Neural crest cell (in vitro differentiated cells): ENCODE results near the gene FCSK. TPM values are rescaled to one million over a fixed set of nuclear protein-coding genes. Genes with fewer than 3 reads are reported as not detected.
"Not testable (repeated sequence)": the region's sequence is repeated elsewhere in the genome, so short reads cannot be mapped to it uniquely, and the experiment has no call there.

Experiments used
- DNase-seq: peaks from one replicate; pipeline ENCODE4 v3.0.0; 2021; ENCODE audit warnings: low read depth, mixed read lengths, low spot score
- H3K27ac Mint-ChIP-seq: one replicate; pipeline ENCODE4 v1.8.0; 2021; ENCODE audit warnings: mild to moderate bottlenecking, mixed read lengths; ENCODE audit not compliant: unreplicated experiment
- H3K27me3 Mint-ChIP-seq: 2 replicates; pipeline ENCODE4 v1.8.0; 2021; ENCODE audit warnings: low read depth, mild to moderate bottlenecking, mixed read lengths
- H3K36me3 Mint-ChIP-seq: 2 replicates; pipeline ENCODE4 v1.8.0; 2021; ENCODE audit warnings: low read depth, mild to moderate bottlenecking, mixed read lengths
- H3K4me1 Mint-ChIP-seq: 2 replicates; pipeline ENCODE4 v1.8.0; 2021; ENCODE audit warnings: mixed read lengths
- H3K4me3 Mint-ChIP-seq: one replicate; pipeline ENCODE4 v1.8.0; 2021; ENCODE audit warnings: mild to moderate bottlenecking, mixed read lengths
- H3K9me3 Mint-ChIP-seq: 2 replicates; pipeline ENCODE4 v1.8.0; 2021; ENCODE audit warnings: mixed read lengths
- long read RNA-seq: library from polyadenylated mRNA; unstranded; transcript quantifications from one replicate; pipeline ENCODE4 v2.0.0, GENCODE V29; 2020
- total RNA-seq: library from RNA; stranded (reverse); gene quantifications from 2 replicates; pipeline ENCODE4 v1.2.1, GENCODE V29; 2021
- TF ChIP-seq, protein P1 (sequence below): fragments of 200-600 bp; sonication (generic); conservative IDR thresholded peaks from 2 replicates; pipeline ENCODE4 v1.5.0; 2021; ENCODE audit warnings: antibody characterized with exemption, mild to moderate bottlenecking

The FCSK gene
- total RNA-seq = 14.8 and 15.2 TPM in 2 replicates
- long read RNA-seq, partial matches to known transcripts = 0 of 1 reads
- long read RNA-seq, other reads (novel, unspliced or antisense) = 1 of 1 reads

DNA sequence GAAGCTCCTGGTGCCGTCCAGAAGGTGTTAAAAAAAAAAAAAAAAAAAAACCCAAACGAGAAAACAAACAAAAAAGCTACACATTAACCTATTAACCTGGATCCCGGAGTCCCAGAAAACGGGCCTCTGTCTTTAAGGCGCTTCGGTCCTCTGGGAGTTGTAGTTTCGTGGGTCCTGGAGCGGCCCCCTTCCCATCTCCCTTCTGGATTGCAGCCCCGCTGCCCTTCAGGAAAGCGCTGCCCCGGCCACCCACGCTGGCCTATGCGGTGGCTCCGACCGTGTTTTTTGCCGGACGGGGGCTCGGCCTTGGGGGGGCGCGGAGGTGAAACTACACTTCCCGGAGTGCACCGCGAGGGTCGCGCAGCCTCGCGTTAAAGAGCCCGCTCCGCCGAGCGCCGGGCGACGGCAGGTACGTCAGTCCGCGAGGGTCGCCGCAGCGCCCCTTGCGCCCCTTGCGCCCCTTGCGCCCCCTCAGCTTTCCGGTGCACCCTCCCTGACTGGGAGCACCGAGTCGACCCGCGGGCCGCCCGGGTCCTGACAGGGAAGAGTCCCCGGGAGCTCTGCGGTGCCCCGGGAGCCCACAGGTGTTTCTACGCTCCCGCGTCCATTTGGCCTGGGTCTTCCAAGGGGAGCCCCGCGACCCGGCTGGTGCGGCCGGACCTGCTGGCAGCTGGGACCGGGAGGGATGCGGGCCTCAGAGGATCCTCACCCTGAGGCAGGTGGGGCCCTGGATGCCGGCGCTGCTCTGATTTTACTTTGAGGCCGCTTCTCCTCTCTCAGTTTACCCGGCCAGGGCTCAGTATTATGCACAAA, at the start of gene FCSK:
Gene FCSK, plus strand, starts transcription at position 374 of the 813 bp plus-strand sequence. CDS start 8,596 bp downstream, outside the sequence.
- peak; percentile 69 for DNase-seq
- Mint-ChIP-seq H3K27ac (peak within 1 kb of the TSS; percentile 99), H3K4me1 (peaks cover 16% of the 10 kb centered on the region)

GRCh38 chr16:70406104-70406503, 48.3 kb upstream of the FCSK start:
- not testable (repeated sequence) for H3K27ac Mint-ChIP-seq, H3K36me3 Mint-ChIP-seq, DNase-seq, H3K9me3 Mint-ChIP-seq, H3K27me3 Mint-ChIP-seq, H3K4me3 Mint-ChIP-seq
- peaks cover 18% of the 10 kb centered on the region for H3K4me1 Mint-ChIP-seq

More for the DNA sequence above, at the start of gene FCSK:
- Mint-ChIP-seq H3K9me3 (no peaks in the 10 kb centered on the region), H3K36me3 (no peaks in the 10 kb centered on the region), H3K27me3 (no peaks in the 10 kb centered on the region), H3K4me3 (peak within 1 kb of the TSS; percentile 93)
- TF ChIP-seq, protein P1, sequence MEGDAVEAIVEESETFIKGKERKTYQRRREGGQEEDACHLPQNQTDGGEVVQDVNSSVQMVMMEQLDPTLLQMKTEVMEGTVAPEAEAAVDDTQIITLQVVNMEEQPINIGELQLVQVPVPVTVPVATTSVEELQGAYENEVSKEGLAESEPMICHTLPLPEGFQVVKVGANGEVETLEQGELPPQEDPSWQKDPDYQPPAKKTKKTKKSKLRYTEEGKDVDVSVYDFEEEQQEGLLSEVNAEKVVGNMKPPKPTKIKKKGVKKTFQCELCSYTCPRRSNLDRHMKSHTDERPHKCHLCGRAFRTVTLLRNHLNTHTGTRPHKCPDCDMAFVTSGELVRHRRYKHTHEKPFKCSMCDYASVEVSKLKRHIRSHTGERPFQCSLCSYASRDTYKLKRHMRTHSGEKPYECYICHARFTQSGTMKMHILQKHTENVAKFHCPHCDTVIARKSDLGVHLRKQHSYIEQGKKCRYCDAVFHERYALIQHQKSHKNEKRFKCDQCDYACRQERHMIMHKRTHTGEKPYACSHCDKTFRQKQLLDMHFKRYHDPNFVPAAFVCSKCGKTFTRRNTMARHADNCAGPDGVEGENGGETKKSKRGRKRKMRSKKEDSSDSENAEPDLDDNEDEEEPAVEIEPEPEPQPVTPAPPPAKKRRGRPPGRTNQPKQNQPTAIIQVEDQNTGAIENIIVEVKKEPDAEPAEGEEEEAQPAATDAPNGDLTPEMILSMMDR = peak; percentile 20

- H3K27ac Mint-ChIP-seq = peak overlapping the region; percentile 19
- H3K27me3 Mint-ChIP-seq = no peaks in the 10 kb centered on the region
- peaks cover 4% of the 10 kb centered on the region for H3K36me3 Mint-ChIP-seq
These were observed 46.6 kb upstream of the FCSK start for GRCh38 chr16:70407811-70408274.

GRCh38 chr16:70410734-70411133, 43.7 kb upstream of the FCSK start:
- H3K27me3 Mint-ChIP-seq = no peaks in the 10 kb centered on the region
- no peak for DNase-seq
- peaks cover 18% of the 10 kb centered on the region for H3K4me1 Mint-ChIP-seq
- H3K4me3 Mint-ChIP-seq = no peak overlapping the region
- TF ChIP-seq, protein P1 = no peak
- H3K9me3 Mint-ChIP-seq = no peaks in the 10 kb centered on the region
- H3K27ac Mint-ChIP-seq = no peak overlapping the region
- no peaks in the 10 kb centered on the region for H3K36me3 Mint-ChIP-seq

More at GRCh38 chr16:70407811-70408274, 46.6 kb upstream of the FCSK start:
- H3K4me1 Mint-ChIP-seq = peaks cover 18% of the 10 kb centered on the region
- TF ChIP-seq, protein P1 = no peak
- DNase-seq = no peak
- H3K4me3 Mint-ChIP-seq = no peak overlapping the region
- H3K9me3 Mint-ChIP-seq = no peaks in the 10 kb centered on the region

- TF ChIP-seq, protein P1 = no peak
- no peak overlapping the region for H3K27ac Mint-ChIP-seq
- no peaks in the 10 kb centered on the region for H3K36me3 Mint-ChIP-seq
- H3K4me1 Mint-ChIP-seq = peaks cover 15% of the 10 kb centered on the region
- no peak overlapping the region for H3K4me3 Mint-ChIP-seq
- H3K9me3 Mint-ChIP-seq = no peaks in the 10 kb centered on the region
- no peak for DNase-seq
- H3K27me3 Mint-ChIP-seq = no peaks in the 10 kb centered on the region
These were observed 42.0 kb upstream of the FCSK start for GRCh38 chr16:70412385-70412784.

DNA sequence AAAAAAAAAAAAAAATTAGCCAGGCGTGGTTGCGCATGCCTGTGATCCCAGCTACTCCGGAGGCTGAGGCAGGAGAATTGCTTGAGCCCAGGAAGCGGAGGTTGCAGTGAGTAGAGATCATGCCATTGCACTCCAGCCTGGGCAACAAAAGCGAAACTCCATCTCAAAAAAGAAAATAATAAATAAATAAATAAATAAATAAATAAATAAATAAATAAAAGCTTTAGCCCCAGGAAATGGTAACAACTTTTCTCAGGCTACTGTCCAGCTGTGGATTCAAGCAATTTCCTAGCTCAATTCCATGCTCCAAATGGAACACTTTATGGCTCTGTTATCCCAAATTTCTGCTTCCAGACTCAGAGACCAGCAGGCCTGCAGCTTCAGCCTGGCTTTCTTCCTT, 40.8 kb upstream of the FCSK start:
- H3K9me3 Mint-ChIP-seq, H3K27me3 Mint-ChIP-seq, H3K4me3 Mint-ChIP-seq, DNase-seq, H3K27ac Mint-ChIP-seq, H3K36me3 Mint-ChIP-seq: not testable (repeated sequence)
- peaks cover 13% of the 10 kb centered on the region for H3K4me1 Mint-ChIP-seq
